Measurements from ENCODE around the gene TMEM167B. TPM values are rescaled to one million over a fixed set of nuclear protein-coding genes. Genes with fewer than 3 reads are reported as not detected.

Gene TMEM167B
- total and polyA plus RNA-seq, 2 of the 4 experiments (the other 2 are of a cell fraction), result 21.6 to 32.1 TPM

- H4K20me1 ChIP-seq (ENCODE audit: insufficient read depth, low read length), result no peaks in the 10 kb centered on the region; the same call in 1 of the 2 replicates
- no peak for ATAC-seq (ENCODE audit: low read depth)
- no peak overlapping the region for H3K56ac ChIP-seq (ENCODE audit: extremely low read depth, insufficient read depth, low read length)
- H3K79me1 ChIP-seq (ENCODE audit: low read depth in 1 of 2, low read length in 2 of 2), result peaks cover 3% of the 10 kb centered on the region in 2 experiments; a peak in 3 of 4 replicates
- H3K27me3 ChIP-seq (ENCODE audit: control insufficient read depth, insufficient read depth, low read length), result no peaks in the 10 kb centered on the region
- no peak overlapping the region for H2BK5ac ChIP-seq (ENCODE audit: low read depth, low read length, poor library complexity, severe bottlenecking)
- H2BK15ac ChIP-seq (ENCODE audit: low read depth, low read length), result no peak overlapping the region
- no peaks in the 10 kb centered on the region for H3K9me1 ChIP-seq (ENCODE audit: insufficient read depth, low read length)
- H2BK20ac ChIP-seq (ENCODE audit: low read depth, low read length), result no peak overlapping the region
- H3K36me3 ChIP-seq (ENCODE audit: control insufficient read depth, insufficient read depth, low read length), result no peaks in the 10 kb centered on the region
- TF ChIP-seq RCOR1 (IDR thresholded peaks at IDR 0.05; ENCODE audit: insufficient replicate concordance, low read length) (no peak), FOS (IDR thresholded peaks at IDR 0.05; ENCODE audit: low read depth, low read length) (no peak), POLR2A (IDR thresholded peaks at IDR 0.05; ENCODE audit: low read depth, low read length) (no peak), MAFK (IDR thresholded peaks at IDR 0.05; ENCODE audit: low read depth, low read length) (no peak), RFX5 (IDR thresholded peaks at IDR 0.05; ENCODE audit: low read depth, low read length) (no peak), MXI1 (IDR thresholded peaks at IDR 0.05; ENCODE audit: borderline replicate concordance, low read depth, low read length) (no peak), CEBPB (IDR thresholded peaks at IDR 0.05; ENCODE audit: low read depth, low read length) (no peak), MAZ (IDR thresholded peaks at IDR 0.05; ENCODE audit: borderline replicate concordance, low read depth, low read length) (no peak)
- TF ChIP-seq, protein P1, sequence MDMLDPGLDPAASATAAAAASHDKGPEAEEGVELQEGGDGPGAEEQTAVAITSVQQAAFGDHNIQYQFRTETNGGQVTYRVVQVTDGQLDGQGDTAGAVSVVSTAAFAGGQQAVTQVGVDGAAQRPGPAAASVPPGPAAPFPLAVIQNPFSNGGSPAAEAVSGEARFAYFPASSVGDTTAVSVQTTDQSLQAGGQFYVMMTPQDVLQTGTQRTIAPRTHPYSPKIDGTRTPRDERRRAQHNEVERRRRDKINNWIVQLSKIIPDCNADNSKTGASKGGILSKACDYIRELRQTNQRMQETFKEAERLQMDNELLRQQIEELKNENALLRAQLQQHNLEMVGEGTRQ (IDR thresholded peaks at IDR 0.05; ENCODE audit: low read depth, low read length), result no peak
- TF ChIP-seq, protein P2, sequence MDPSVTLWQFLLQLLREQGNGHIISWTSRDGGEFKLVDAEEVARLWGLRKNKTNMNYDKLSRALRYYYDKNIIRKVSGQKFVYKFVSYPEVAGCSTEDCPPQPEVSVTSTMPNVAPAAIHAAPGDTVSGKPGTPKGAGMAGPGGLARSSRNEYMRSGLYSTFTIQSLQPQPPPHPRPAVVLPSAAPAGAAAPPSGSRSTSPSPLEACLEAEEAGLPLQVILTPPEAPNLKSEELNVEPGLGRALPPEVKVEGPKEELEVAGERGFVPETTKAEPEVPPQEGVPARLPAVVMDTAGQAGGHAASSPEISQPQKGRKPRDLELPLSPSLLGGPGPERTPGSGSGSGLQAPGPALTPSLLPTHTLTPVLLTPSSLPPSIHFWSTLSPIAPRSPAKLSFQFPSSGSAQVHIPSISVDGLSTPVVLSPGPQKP (IDR thresholded peaks at IDR 0.05; ENCODE audit: borderline replicate concordance, low read depth, low read length), result no peak
- no peak overlapping the region for H2AK5ac ChIP-seq (ENCODE audit: low read depth, low read length)
- no peaks in the 10 kb centered on the region for H3K9me3 ChIP-seq (ENCODE audit: control insufficient read depth, insufficient read depth, low read length)
- H3K4me1 ChIP-seq (ENCODE audit: control insufficient read depth, insufficient read depth, low read length), result no peaks in the 10 kb centered on the region
- no peak overlapping the region for H3K14ac ChIP-seq (replicated peaks; ENCODE audit: low read depth, low read length)
- dilution Hi-C loops (cut with HindIII; ENCODE audit: low sequenced_read_pairs, unreplicated experiment), result no loop called here
- H3K4ac ChIP-seq (ENCODE audit: low read depth, low read length), result no peak overlapping the region
- no peak overlapping the region for H4K91ac ChIP-seq (ENCODE audit: insufficient read depth, low read depth, low read length)
- no peak overlapping the region for H3K27ac ChIP-seq (ENCODE audit: insufficient read depth, low read length)
- no peak overlapping the region for H4K8ac ChIP-seq (ENCODE audit: low read depth in 2 of 2, low read length in 2 of 2)
- intact Hi-C loops (cut with micrococcal nuclease), result no loop called here
- no peak overlapping the region for H3K4me3 ChIP-seq (ENCODE audit: insufficient read depth, low read depth, low read length)
- no peak for DNase-seq
- H2BK120ac ChIP-seq (ENCODE audit: low read depth, low read length), result no peak overlapping the region
- ChIA-PET CTCF (no interaction called here), POLR2A (ENCODE audit: unreplicated experiment) (no interaction called here)
- H2AFZ ChIP-seq (replicated peaks; ENCODE audit: low read length, poor library complexity), result no peak overlapping the region
- no peak overlapping the region for H3K9ac ChIP-seq (ENCODE audit: low read depth, low read length)
- no TSS peak for BruUV-seq (replicated peaks)
- H2AK9ac ChIP-seq (replicated peaks; ENCODE audit: low read depth, low read length, poor library complexity), result no peak overlapping the region
- H3K4me2 ChIP-seq (ENCODE audit: low read depth, low read length), result no peak overlapping the region
- H4K5ac ChIP-seq (ENCODE audit: low read depth, low read length), result no peak overlapping the region
- H3K23ac ChIP-seq (ENCODE audit: low read depth, low read length), result no peak overlapping the region
- 100% methylated on average over 1 of the region's 2 CpGs; no CpG with 5 or more reads in 1 of the 2 experiments for WGBS, 2 experiments (ENCODE audit: extremely low coverage in 2 of 2, insufficient read length in 1 of 2)
- in situ Hi-C loops (cut with MboI; ENCODE audit: low sequenced_read_pairs), result no loop called here
- no peak overlapping the region for H3K18ac ChIP-seq (ENCODE audit: low read depth, low read length)
Observed at GRCh38 chr1:109079240-109079622, 11.3 kb upstream of the TMEM167B start.
